Hematopoietic multipotent progenitor cell treated with erythropoietin and hydrocortisone succinate and interleukin-3 and kit ligand, for 4 days (in vitro differentiated cells): ENCODE measurements around the gene DYNC1I2.

Experiments
- DNase-seq: peaks from one replicate; pipeline ENCODE4 v3.0.0-alpha.2; 2015

The DYNC1I2 gene

GRCh38 chr2:171785450-171785849 lies 98.2 kb downstream of the DYNC1I2 start:
- DNase-seq: no peak

GRCh38 chr2:171787333-171788072 lies 100.2 kb downstream of the DYNC1I2 start:
- DNase-seq: no peak

- DNase-seq: no peak
Measured at GRCh38 chr2:171788316-171788993, 101.2 kb downstream of the DYNC1I2 start.

GRCh38 chr2:171789956-171790355 lies 102.7 kb downstream of the DYNC1I2 start:
- DNase-seq: no peak

- DNase-seq: no peak
Measured at GRCh38 chr2:171791361-171791760, 104.1 kb downstream of the DYNC1I2 start.

GRCh38 chr2:171792157-171792556 lies 104.9 kb downstream of the DYNC1I2 start:
- no peak for DNase-seq

GRCh38 chr2:171792886-171793580 lies 105.8 kb downstream of the DYNC1I2 start:
- DNase-seq: no peak

GRCh38 chr2:171793691-171794678 lies 106.7 kb downstream of the DYNC1I2 start:
- DNase-seq: peak; percentile 38

- DNase-seq: no peak
Measured at GRCh38 chr2:171794918-171795317, 107.6 kb downstream of the DYNC1I2 start.
